Spleen (tissue), 7 donors: ENCODE results near the gene INS.

ENCODE experiments used
- POLR2A ChIP-seq, 3 donors: fragments of 450-650 bp; IDR thresholded peaks; one replicate each; pipeline ENCODE4 v1.5.1; 2017; ENCODE audit warnings: antibody characterized with exemption in 3 of 3, mild to moderate bottlenecking in 1 of 3
- POLR2AphosphoS5 ChIP-seq, 3 donors: sonication (generic); formaldehyde crosslinking; IDR thresholded peaks; one replicate each; pipeline ENCODE4 v1.5.1; 2017; ENCODE audit warnings: antibody characterized with exemption in 3 of 3
- TF ChIP-seq, protein P1 (sequence below), 11 experiments: fragments of 200-600 bp in 7 of 11; fragments of 450-650 bp in 4 of 11; sonication (generic) in 4 of 11; IDR thresholded peaks in 8 of 11; conservative IDR thresholded peaks in 3 of 11; 1 replicate in 7 of 11; 2 replicates in 4 of 11; pipeline versions ENCODE4 v1.4.0 to v1.8.0; 2016 to 2021; ENCODE audit warnings: antibody characterized with exemption in 11 of 11, inconsistent platforms in 4 of 11, mild to moderate bottlenecking in 1 of 11
- donor health status: DM: no; HTN: no; CAD: no; lungs with moderate emphysema.
- donor health status: DM: no; HTN: no; CAD: no.
- donor health status: DM: no; HTN: no; CAD: no.

DNA sequence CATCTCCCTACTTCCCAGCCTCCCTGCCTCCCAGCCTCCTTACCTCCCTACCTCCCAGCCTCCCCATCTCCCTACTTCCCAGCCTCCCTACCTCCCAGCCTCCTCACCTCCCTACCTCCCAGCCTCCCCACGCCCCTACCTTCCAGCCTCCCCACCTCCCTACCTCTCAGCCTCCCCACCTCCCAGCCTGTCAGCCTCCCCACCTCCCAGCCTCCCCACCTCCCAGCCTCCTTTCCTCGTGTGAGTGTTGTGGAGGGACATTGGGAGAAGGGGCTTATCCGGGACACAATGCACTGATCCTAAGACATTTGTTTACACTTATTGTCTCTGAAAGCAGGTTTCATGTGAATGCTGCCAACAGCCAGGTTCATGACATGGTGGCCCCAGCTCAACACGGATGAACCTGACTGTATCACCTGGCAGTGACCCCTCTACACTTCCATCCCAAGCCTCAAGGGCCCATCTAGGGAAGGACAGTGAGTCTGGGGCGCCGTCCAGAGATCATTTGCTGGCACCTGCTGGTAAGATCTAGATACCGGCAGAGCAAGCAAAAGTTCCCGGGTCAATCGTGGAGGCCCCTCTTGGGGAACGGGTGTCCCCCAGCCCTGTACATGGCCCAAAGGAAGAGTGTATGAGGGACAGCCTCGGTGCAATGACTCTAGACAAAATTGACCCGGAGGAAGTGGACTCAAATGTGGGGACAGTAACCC lies 45.1 kb upstream of the INS start:
- TF ChIP-seq, protein P1, sequence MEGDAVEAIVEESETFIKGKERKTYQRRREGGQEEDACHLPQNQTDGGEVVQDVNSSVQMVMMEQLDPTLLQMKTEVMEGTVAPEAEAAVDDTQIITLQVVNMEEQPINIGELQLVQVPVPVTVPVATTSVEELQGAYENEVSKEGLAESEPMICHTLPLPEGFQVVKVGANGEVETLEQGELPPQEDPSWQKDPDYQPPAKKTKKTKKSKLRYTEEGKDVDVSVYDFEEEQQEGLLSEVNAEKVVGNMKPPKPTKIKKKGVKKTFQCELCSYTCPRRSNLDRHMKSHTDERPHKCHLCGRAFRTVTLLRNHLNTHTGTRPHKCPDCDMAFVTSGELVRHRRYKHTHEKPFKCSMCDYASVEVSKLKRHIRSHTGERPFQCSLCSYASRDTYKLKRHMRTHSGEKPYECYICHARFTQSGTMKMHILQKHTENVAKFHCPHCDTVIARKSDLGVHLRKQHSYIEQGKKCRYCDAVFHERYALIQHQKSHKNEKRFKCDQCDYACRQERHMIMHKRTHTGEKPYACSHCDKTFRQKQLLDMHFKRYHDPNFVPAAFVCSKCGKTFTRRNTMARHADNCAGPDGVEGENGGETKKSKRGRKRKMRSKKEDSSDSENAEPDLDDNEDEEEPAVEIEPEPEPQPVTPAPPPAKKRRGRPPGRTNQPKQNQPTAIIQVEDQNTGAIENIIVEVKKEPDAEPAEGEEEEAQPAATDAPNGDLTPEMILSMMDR (IDR thresholded peaks at IDR 0.05 in 8 of 11, conservative IDR thresholded peaks at IDR 0.05 in 3 of 11), result no peak
- no peak for TF ChIP-seq POLR2A (IDR thresholded peaks at IDR 0.05)
- no peak for TF ChIP-seq POLR2AphosphoS5 (IDR thresholded peaks at IDR 0.05)
